ENCODE results near the gene OSBPL9.

OSBPL9 gene

DNA sequence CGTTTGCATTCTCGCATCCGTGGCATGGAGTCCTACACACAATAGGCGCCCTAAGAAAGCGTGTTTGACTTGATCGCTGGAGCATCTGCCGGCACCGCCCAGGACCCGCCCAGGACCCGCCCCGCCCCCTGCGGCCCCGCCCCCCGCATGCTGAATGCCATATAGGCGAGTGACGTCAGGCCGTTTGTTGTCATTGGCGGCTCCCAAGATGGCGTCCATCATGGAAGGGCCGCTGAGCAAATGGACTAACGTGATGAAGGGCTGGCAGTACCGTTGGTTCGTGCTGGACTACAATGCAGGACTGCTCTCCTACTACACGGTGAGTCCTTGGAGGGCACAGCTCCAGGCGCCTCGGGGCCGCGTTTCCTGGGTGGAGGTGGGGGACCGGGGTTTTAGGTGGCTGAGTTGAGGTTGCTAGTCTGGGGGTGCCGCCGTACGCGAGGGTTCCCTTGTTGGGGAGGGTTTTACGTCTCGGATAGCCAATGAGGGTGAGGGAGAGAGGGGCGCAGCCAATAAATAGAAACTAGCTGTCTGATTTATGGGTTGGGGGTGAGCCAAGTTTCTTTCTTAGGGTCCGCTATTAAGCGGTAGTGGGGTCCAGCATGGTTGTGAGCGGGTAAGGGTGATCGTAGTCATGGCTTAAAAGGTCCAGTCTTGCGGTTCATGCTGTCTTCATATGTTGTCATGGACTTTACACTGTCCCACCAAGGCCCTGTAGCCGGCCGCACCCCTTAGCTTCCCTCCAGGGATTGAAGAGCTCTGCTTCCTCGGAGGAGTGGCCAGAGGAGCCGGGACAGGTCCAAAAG lies at the start of gene OSBPL9 (continued):
- TF ChIP-seq, protein P1, sequence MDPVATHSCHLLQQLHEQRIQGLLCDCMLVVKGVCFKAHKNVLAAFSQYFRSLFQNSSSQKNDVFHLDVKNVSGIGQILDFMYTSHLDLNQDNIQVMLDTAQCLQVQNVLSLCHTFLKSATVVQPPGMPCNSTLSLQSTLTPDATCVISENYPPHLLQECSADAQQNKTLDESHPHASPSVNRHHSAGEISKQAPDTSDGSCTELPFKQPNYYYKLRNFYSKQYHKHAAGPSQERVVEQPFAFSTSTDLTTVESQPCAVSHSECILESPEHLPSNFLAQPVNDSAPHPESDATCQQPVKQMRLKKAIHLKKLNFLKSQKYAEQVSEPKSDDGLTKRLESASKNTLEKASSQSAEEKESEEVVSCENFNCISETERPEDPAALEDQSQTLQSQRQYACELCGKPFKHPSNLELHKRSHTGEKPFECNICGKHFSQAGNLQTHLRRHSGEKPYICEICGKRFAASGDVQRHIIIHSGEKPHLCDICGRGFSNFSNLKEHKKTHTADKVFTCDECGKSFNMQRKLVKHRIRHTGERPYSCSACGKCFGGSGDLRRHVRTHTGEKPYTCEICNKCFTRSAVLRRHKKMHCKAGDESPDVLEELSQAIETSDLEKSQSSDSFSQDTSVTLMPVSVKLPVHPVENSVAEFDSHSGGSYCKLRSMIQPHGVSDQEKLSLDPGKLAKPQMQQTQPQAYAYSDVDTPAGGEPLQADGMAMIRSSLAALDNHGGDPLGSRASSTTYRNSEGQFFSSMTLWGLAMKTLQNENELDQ (tag by site-specific recombination; IDR thresholded peaks at IDR 0.05; ENCODE audit: low read depth) = no peak
- TF ChIP-seq HOXC10 (CRISPR knock-in tag; IDR thresholded peaks at IDR 0.05) (peak; percentile 97), KLF8 (tag by site-specific recombination; IDR thresholded peaks at IDR 0.05) (peak; percentile 60; the same call in 1 of the 2 replicates), SP7 (tag by site-specific recombination; IDR thresholded peaks at IDR 0.05) (peak; percentile 82), ZNF501 (tag by site-specific recombination; IDR thresholded peaks at IDR 0.05) (no peak), ZNF211 (tag by site-specific recombination; IDR thresholded peaks at IDR 0.05; ENCODE audit: low read depth) (no peak), ZBTB21 (tag by site-specific recombination; IDR thresholded peaks at IDR 0.05) (peak; percentile 81), ZNF660 (tag by site-specific recombination; IDR thresholded peaks at IDR 0.05) (0 out of 2 replicates have a peak, but pooled peaks have one; percentile 5), KLF1 (tag by site-specific recombination; IDR thresholded peaks at IDR 0.05) (peak; percentile 43), ZNF629 (tag by site-specific recombination; IDR thresholded peaks at IDR 0.05) (peak; percentile 93), KLF10 (tag by site-specific recombination; IDR thresholded peaks at IDR 0.05) (peak; percentile 73; the same call in 1 of the 2 replicates), OVOL3 (tag by site-specific recombination; IDR thresholded peaks at IDR 0.05) (peak; percentile 47; the same call in 1 of the 2 replicates), ZXDB (tag by site-specific recombination; IDR thresholded peaks at IDR 0.05) (peak; percentile 54), SETDB1 (IDR thresholded peaks at IDR 0.05; ENCODE audit: insufficient read length, low read length) (no peak), ZBTB48 (tag by site-specific recombination; IDR thresholded peaks at IDR 0.05) (peak; percentile 94), KLF9 (tag by site-specific recombination; IDR thresholded peaks at IDR 0.05; ENCODE audit: low read depth) (peak; percentile 71), GLIS1 (tag by site-specific recombination; IDR thresholded peaks at IDR 0.05) (0 out of 2 replicates have a peak, but pooled peaks have one; percentile 24), ZNF146 (tag by site-specific recombination; IDR thresholded peaks at IDR 0.05) (0 out of 2 replicates have a peak, but pooled peaks have one; percentile 1), ZFP37 (tag by site-specific recombination; IDR thresholded peaks at IDR 0.05) (no peak)
- TF ChIP-seq, protein P2, sequence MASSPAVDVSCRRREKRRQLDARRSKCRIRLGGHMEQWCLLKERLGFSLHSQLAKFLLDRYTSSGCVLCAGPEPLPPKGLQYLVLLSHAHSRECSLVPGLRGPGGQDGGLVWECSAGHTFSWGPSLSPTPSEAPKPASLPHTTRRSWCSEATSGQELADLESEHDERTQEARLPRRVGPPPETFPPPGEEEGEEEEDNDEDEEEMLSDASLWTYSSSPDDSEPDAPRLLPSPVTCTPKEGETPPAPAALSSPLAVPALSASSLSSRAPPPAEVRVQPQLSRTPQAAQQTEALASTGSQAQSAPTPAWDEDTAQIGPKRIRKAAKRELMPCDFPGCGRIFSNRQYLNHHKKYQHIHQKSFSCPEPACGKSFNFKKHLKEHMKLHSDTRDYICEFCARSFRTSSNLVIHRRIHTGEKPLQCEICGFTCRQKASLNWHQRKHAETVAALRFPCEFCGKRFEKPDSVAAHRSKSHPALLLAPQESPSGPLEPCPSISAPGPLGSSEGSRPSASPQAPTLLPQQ (tag by site-specific recombination; IDR thresholded peaks at IDR 0.05) = peak; percentile 81
- TF ChIP-seq, protein P3, sequence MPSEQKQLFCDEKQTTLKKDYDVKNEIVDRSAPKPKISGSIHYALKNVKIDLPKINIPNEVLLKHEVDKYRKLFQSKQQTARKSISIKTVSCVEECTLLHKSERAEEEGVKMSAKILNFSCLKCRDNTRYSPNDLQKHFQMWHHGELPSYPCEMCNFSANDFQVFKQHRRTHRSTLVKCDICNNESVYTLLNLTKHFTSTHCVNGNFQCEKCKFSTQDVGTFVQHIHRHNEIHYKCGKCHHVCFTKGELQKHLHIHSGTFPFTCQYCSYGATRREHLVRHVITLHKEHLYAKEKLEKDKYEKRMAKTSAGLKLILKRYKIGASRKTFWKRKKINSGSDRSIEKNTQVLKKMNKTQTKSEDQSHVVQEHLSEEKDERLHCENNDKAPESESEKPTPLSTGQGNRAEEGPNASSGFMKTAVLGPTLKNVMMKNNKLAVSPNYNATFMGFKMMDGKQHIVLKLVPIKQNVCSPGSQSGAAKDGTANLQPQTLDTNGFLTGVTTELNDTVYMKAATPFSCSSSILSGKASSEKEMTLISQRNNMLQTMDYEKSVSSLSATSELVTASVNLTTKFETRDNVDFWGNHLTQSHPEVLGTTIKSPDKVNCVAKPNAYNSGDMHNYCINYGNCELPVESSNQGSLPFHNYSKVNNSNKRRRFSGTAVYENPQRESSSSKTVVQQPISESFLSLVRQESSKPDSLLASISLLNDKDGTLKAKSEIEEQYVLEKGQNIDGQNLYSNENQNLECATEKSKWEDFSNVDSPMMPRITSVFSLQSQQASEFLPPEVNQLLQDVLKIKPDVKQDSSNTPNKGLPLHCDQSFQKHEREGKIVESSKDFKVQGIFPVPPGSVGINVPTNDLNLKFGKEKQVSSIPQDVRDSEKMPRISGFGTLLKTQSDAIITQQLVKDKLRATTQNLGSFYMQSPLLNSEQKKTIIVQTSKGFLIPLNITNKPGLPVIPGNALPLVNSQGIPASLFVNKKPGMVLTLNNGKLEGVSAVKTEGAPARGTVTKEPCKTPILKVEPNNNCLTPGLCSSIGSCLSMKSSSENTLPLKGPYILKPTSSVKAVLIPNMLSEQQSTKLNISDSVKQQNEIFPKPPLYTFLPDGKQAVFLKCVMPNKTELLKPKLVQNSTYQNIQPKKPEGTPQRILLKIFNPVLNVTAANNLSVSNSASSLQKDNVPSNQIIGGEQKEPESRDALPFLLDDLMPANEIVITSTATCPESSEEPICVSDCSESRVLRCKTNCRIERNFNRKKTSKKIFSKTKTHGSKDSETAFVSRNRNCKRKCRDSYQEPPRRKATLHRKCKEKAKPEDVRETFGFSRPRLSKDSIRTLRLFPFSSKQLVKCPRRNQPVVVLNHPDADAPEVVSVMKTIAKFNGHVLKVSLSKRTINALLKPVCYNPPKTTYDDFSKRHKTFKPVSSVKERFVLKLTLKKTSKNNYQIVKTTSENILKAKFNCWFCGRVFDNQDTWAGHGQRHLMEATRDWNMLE (tag by site-specific recombination; conservative IDR thresholded peaks at IDR 0.05; ENCODE audit: low read depth) = no peak; the same call in 1 of the 2 replicates
- TF ChIP-seq, protein P4, sequence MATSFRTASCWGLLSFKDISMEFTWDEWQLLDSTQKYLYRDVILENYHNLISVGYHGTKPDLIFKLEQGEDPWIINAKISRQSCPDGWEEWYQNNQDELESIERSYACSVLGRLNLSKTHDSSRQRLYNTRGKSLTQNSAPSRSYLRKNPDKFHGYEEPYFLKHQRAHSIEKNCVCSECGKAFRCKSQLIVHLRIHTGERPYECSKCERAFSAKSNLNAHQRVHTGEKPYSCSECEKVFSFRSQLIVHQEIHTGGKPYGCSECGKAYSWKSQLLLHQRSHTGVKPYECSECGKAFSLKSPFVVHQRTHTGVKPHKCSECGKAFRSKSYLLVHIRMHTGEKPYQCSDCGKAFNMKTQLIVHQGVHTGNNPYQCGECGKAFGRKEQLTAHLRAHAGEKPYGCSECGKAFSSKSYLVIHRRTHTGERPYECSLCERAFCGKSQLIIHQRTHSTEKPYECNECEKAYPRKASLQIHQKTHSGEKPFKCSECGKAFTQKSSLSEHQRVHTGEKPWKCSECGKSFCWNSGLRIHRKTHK (tag by site-specific recombination; IDR thresholded peaks at IDR 0.05) = no peak
- TF ChIP-seq, protein P5, sequence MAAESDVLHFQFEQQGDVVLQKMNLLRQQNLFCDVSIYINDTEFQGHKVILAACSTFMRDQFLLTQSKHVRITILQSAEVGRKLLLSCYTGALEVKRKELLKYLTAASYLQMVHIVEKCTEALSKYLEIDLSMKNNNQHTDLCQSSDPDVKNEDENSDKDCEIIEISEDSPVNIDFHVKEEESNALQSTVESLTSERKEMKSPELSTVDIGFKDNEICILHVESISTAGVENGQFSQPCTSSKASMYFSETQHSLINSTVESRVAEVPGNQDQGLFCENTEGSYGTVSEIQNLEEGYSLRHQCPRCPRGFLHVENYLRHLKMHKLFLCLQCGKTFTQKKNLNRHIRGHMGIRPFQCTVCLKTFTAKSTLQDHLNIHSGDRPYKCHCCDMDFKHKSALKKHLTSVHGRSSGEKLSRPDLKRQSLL (tag by site-specific recombination; IDR thresholded peaks at IDR 0.05) = no peak
- TF ChIP-seq, protein P6, sequence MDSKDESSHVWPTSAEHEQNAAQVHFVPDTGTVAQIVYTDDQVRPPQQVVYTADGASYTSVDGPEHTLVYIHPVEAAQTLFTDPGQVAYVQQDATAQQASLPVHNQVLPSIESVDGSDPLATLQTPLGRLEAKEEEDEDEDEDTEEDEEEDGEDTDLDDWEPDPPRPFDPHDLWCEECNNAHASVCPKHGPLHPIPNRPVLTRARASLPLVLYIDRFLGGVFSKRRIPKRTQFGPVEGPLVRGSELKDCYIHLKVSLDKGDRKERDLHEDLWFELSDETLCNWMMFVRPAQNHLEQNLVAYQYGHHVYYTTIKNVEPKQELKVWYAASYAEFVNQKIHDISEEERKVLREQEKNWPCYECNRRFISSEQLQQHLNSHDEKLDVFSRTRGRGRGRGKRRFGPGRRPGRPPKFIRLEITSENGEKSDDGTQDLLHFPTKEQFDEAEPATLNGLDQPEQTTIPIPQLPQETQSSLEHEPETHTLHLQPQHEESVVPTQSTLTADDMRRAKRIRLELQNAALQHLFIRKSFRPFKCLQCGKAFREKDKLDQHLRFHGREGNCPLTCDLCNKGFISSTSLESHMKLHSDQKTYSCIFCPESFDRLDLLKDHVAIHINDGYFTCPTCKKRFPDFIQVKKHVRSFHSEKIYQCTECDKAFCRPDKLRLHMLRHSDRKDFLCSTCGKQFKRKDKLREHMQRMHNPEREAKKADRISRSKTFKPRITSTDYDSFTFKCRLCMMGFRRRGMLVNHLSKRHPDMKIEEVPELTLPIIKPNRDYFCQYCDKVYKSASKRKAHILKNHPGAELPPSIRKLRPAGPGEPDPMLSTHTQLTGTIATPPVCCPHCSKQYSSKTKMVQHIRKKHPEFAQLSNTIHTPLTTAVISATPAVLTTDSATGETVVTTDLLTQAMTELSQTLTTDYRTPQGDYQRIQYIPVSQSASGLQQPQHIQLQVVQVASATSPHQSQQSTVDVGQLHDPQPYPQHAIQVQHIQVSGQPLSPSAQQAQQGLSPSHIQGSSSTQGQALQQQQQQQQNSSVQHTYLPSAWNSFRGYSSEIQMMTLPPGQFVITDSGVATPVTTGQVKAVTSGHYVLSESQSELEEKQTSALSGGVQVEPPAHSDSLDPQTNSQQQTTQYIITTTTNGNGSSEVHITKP (tag by site-specific recombination; IDR thresholded peaks at IDR 0.05) = peak; percentile 98

All from HEK293 (cell line).